ENCODE measurements around the gene LRRC15.

The LRRC15 gene

DNA sequence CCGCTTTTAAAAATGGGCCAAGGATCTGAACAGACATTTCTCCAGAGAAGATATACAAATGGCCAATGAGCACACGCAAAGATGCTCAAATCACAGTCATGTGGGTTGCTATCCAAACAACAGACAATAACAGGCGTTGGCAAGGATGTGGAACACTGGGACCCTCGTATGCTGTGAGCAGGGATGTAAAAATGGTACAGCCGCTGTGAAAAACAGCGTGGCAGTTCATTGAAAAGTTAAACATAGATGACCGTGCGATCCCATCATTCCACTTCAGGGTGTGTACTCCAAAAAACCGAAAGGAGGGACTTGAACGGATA is 6.7 kb upstream of the LRRC15 start:
- Histone ChIP-seq H3K79me2 (ENCODE audit: control insufficient read depth, low read length) (no peaks in the 10 kb centered on the region), H3K27me3 (ENCODE audit: control insufficient read depth, low read length) (no peaks in the 10 kb centered on the region)

DNA sequence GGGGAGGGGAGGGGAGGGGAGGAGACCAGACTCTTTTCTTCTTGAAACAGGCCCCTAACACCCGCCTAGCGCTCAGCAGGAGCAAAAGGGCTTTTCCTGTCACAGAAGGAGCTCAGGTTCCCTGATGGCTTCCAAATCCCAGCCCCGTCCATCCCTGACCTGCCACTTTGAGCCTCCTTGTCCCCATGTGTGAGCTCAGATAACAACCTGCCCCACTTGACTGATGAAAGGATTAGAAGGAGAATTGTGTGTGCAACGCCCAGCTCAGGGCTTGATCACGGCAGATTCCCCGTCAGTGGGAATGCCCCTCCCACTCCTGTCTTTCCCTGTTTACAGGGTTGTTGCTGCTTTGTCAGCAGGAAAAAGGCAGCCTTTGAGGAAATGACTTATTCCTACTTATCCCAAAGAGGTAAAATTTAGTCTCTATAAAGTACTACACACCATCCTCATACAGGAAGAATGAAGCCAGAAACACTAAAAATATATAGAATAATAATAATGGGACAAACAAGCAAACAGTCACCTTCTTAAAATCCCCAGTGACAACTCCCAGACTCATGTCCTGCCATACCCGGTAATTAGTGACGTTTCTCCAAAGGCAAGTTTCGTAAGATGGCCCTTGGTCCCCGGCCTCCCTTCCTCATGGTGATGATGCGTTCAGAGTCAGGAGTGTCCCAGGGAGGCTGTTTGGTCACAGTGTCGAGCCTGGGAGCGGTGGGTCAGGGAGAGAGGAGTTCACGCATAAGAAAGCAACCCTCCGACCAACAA is 6.1 kb upstream of the LRRC15 start:
- Histone ChIP-seq H3K36me3 (ENCODE audit: control insufficient read depth, low read length) (no peaks in the 10 kb centered on the region), H3K9me3 (ENCODE audit: control insufficient read depth, insufficient read depth, low read length) (no peaks in the 10 kb centered on the region), H3K9me2 (replicated peaks; ENCODE audit: control insufficient read depth, low read length) (no peaks in the 10 kb centered on the region), H3K27me3 (ENCODE audit: control insufficient read depth, low read length) (no peaks in the 10 kb centered on the region), H3K4me2 (ENCODE audit: low read length) (no peak overlapping the region), H3K4me1 (ENCODE audit: control insufficient read depth, low read length) (no peaks in the 10 kb centered on the region), H3K27ac (ENCODE audit: low read depth, low read length) (no peak overlapping the region), H3F3A (ENCODE audit: control insufficient read depth, insufficient read depth) (no peaks in the 10 kb centered on the region), H3K4me3 (ENCODE audit: low read length) (no peak overlapping the region), H4K20me1 (ENCODE audit: control insufficient read depth, insufficient read depth, low read depth, low read length) (no peaks in the 10 kb centered on the region), H3K79me2 (ENCODE audit: control insufficient read depth, low read length) (no peaks in the 10 kb centered on the region)
- no peak for TF ChIP-seq EZH2phosphoT487 (IDR thresholded peaks at IDR 0.05; ENCODE audit: borderline replicate concordance, low read length)
- TF ChIP-seq, protein P1, sequence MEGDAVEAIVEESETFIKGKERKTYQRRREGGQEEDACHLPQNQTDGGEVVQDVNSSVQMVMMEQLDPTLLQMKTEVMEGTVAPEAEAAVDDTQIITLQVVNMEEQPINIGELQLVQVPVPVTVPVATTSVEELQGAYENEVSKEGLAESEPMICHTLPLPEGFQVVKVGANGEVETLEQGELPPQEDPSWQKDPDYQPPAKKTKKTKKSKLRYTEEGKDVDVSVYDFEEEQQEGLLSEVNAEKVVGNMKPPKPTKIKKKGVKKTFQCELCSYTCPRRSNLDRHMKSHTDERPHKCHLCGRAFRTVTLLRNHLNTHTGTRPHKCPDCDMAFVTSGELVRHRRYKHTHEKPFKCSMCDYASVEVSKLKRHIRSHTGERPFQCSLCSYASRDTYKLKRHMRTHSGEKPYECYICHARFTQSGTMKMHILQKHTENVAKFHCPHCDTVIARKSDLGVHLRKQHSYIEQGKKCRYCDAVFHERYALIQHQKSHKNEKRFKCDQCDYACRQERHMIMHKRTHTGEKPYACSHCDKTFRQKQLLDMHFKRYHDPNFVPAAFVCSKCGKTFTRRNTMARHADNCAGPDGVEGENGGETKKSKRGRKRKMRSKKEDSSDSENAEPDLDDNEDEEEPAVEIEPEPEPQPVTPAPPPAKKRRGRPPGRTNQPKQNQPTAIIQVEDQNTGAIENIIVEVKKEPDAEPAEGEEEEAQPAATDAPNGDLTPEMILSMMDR (IDR thresholded peaks at IDR 0.05; ENCODE audit: low read depth, low read length, poor library complexity, severe bottlenecking), result no peak

More for the DNA sequence above, 6.7 kb upstream of the LRRC15 start:
- H3K9me2 ChIP-seq (replicated peaks; ENCODE audit: control insufficient read depth, low read length), result no peaks in the 10 kb centered on the region
- H4K20me1 ChIP-seq (ENCODE audit: control insufficient read depth, insufficient read depth, low read depth, low read length), result no peaks in the 10 kb centered on the region
- H3F3A ChIP-seq (ENCODE audit: control insufficient read depth, insufficient read depth), result no peaks in the 10 kb centered on the region
- H3K4me3 ChIP-seq (ENCODE audit: low read length), result no peak overlapping the region
- H3K27ac ChIP-seq (ENCODE audit: low read depth, low read length), result no peak overlapping the region
- no peaks in the 10 kb centered on the region for H3K9me3 ChIP-seq (ENCODE audit: control insufficient read depth, insufficient read depth, low read length)
- H3K4me1 ChIP-seq (ENCODE audit: control insufficient read depth, low read length), result no peaks in the 10 kb centered on the region
- no peaks in the 10 kb centered on the region for H3K36me3 ChIP-seq (ENCODE audit: control insufficient read depth, low read length)
- TF ChIP-seq, protein P1 (IDR thresholded peaks at IDR 0.05; ENCODE audit: low read depth, low read length, poor library complexity, severe bottlenecking), result no peak
- TF ChIP-seq EZH2phosphoT487 (IDR thresholded peaks at IDR 0.05; ENCODE audit: borderline replicate concordance, low read length), result no peak
- H3K4me2 ChIP-seq (ENCODE audit: low read length), result no peak overlapping the region

DNA sequence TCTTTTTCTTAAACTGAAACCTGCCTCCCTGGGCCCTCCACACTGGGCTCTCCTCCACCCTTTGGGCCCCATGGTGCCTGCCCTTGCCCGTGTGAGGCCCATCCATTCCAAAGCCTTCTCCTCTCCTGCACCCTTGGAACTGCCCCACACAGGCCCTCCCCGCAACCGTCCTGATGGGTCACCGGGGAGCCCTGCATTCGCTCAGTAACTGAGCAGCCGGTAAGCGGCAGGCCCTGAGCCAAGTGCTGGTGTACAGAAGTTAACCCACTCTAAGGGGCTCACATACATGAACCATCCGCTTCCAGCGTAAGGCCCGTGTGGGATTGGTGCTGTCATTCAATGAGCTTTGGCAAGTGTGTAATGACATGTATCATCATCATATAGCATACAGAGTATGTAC is 5.4 kb upstream of the LRRC15 start:
- no peaks in the 10 kb centered on the region for H3F3A ChIP-seq (ENCODE audit: control insufficient read depth, insufficient read depth)
- no peaks in the 10 kb centered on the region for H3K79me2 ChIP-seq (ENCODE audit: control insufficient read depth, low read length)
- no peak overlapping the region for H3K27ac ChIP-seq (ENCODE audit: low read depth, low read length)
- no peak for TF ChIP-seq EZH2phosphoT487 (IDR thresholded peaks at IDR 0.05; ENCODE audit: borderline replicate concordance, low read length)
- TF ChIP-seq, protein P1 (IDR thresholded peaks at IDR 0.05; ENCODE audit: low read depth, low read length, poor library complexity, severe bottlenecking), result no peak
- H4K20me1 ChIP-seq (ENCODE audit: control insufficient read depth, insufficient read depth, low read depth, low read length), result no peaks in the 10 kb centered on the region
- H3K4me3 ChIP-seq (ENCODE audit: low read length), result no peak overlapping the region
- no peaks in the 10 kb centered on the region for H3K9me3 ChIP-seq (ENCODE audit: control insufficient read depth, insufficient read depth, low read length)
- no peak overlapping the region for H3K4me2 ChIP-seq (ENCODE audit: low read length)
- H3K4me1 ChIP-seq (ENCODE audit: control insufficient read depth, low read length), result no peaks in the 10 kb centered on the region
- H3K36me3 ChIP-seq (ENCODE audit: control insufficient read depth, low read length), result no peaks in the 10 kb centered on the region
- H3K27me3 ChIP-seq (ENCODE audit: control insufficient read depth, low read length), result peaks cover 3% of the 10 kb centered on the region
- H3K9me2 ChIP-seq (replicated peaks; ENCODE audit: control insufficient read depth, low read length), result no peaks in the 10 kb centered on the region

Data from DOHH2 (cell line).